ENCODE data around the gene FLCN.

GRCh38 chr17:17180141-17180603 is 56.8 kb downstream of the FLCN start:
- TF ChIP-seq CTCF (IDR thresholded peaks at IDR 0.05) (no peak), POLR2A (IDR thresholded peaks at IDR 0.05) (no peak)

All from lower leg skin (tissue), 3 donors.